ENCODE results near the gene EBF3.

The EBF3 gene

GRCh38 chr10:129963641-129964501, at the start of gene EBF3:
Gene EBF3 (minus strand): TSS chr10:129964274. CDS start chr10:129963768, 506 bp downstream.
- DNase-seq = peak; percentile 15

GRCh38 chr10:130013335-130014262, 49.5 kb upstream of the EBF3 start:
- DNase-seq = no peak

GRCh38 chr10:130012129-130012528, 48.1 kb upstream of the EBF3 start:
- DNase-seq = no peak

DNA sequence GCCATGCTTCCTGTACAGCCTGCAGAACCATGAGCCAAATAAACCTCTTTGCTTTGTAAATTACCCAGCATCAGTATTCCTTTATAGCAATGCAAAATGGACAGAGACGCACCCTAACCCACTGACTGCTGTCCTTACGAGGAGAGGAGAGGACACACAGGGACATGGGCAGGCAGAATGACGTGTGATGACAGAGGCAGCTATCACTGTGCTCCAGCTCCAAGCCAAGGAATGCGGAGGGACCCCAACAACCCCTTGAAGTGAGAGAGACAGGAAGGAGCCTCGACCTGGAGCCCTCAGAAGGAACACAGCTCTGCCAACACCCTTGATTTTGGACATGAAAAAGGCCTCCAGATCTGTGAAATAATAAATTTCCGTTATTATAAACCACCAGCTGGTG, 46.6 kb upstream of the EBF3 start:
- no peak for DNase-seq

- DNase-seq = no peak
Observed at GRCh38 chr10:130009228-130009627, 45.2 kb upstream of the EBF3 start.

- no peak for DNase-seq
Observed at GRCh38 chr10:130003787-130004613, 39.9 kb upstream of the EBF3 start.

DNA sequence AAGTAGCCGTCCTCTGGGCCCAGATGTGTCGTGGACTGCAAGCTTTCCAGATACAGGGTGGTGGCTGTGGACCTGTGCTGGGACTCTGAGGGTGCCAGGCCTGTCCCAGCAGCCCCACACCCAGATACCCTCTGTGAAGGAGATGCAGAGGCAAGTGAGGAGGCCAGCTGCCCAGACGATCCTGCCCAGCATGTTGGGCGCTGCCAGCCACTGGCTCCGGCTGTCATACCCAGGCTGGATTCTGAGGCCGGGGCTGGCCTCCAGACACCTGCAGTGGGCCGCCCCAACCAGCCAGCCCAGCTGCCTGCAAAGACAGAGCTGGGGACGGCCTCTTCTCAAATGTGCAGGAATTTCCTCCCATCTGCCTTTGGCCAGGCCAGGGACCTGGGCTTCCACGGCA, 39.1 kb upstream of the EBF3 start:
- DNase-seq = no peak

- no peak for DNase-seq
Observed at GRCh38 chr10:130002606-130003005, 38.5 kb upstream of the EBF3 start.

GRCh38 chr10:130000918-130001317, 36.8 kb upstream of the EBF3 start:
- no peak for DNase-seq

DNA sequence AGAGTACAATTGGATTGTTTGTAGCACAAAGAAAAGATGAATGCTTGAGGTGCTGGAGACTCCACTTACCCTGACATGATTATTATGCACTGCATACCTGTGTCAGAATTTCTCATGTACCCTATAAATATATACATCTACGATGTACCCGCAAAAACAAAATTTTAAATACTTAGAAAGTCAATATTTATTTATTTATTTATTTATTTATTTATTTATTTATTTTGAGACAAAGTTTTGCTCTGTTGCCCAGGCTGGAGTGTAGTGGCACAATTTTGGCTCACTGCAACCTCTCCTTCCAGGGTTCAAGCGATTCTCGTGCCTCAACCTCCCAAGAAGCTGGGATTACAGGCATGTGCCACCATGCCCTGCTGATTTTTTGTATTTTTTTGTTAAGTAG, 35.1 kb upstream of the EBF3 start:
- no peak for DNase-seq

- DNase-seq = no peak
Observed at GRCh38 chr10:129993621-129994020, 29.5 kb upstream of the EBF3 start.

GRCh38 chr10:129992356-129992755, 28.3 kb upstream of the EBF3 start:
- DNase-seq = no peak

GRCh38 chr10:129982825-129983224, 18.8 kb upstream of the EBF3 start:
- DNase-seq = no peak

DNA sequence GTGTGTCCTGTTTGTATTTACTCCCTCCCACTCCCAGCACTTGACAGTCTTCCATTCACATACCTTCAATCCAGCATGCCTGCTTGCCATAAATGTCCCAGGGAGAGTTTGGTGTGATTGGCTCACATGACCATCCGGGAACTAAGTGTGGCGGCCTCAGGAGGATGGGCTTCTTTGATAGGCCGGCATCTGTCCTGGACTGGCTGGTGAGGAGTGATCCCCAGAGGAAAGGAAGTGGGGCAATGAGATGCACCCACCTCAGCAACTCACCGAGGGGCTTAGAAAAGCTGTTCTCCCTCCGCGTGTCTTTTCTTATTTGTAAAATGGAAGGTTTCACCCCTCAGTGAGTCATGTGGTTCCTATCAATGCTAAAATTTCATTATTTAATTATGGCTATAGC, 14.9 kb upstream of the EBF3 start:
- DNase-seq = no peak

GRCh38 chr10:129978322-129978721, 14.2 kb upstream of the EBF3 start:
- no peak for DNase-seq

GRCh38 chr10:129977794-129978193, 13.7 kb upstream of the EBF3 start:
- no peak for DNase-seq

- DNase-seq = no peak
Observed at GRCh38 chr10:129973674-129974059, 9.6 kb upstream of the EBF3 start.

- DNase-seq = no peak
Observed at GRCh38 chr10:129972966-129973673, 9.0 kb upstream of the EBF3 start.

DNA sequence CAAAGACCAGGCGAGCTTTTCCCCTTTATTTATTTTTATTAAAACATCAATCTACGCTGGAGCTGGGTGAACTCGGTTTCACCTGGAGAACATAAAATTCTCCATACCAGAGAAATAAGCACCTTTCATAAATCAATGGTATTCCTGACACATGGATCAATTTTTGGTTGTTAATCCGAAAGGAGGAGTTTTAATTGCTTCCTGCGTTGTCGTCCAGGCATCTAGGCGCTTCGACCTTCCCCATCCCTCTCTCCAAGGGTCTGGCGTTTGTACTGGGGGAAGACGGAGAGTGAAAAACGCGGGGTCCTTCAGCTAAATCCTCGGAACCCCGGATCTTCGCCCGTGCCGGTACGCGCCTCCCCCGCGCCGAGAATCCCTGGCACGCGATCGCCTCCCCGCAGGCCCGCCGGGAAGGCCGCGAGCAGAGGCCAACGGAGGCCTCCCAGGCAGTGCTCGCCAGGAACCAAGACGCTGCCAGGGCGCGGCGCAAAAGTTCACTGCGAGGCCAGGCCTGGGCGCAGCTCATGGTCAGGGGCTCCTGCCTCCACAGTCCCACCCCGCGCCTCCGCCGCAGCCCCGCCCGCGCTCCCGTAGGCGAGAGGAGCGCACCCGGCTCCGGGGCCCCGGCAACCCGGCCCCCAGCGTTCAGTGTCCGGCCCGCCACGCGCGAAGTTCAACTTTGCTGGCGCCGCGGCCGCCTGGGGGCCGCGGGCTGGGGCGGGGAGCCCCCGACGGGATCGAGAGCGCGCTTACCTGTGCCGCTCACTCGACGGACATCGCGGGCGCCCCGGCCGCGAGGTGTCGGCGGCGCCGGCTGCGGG, 8.3 kb upstream of the EBF3 start:
- DNase-seq = no peak

DNA sequence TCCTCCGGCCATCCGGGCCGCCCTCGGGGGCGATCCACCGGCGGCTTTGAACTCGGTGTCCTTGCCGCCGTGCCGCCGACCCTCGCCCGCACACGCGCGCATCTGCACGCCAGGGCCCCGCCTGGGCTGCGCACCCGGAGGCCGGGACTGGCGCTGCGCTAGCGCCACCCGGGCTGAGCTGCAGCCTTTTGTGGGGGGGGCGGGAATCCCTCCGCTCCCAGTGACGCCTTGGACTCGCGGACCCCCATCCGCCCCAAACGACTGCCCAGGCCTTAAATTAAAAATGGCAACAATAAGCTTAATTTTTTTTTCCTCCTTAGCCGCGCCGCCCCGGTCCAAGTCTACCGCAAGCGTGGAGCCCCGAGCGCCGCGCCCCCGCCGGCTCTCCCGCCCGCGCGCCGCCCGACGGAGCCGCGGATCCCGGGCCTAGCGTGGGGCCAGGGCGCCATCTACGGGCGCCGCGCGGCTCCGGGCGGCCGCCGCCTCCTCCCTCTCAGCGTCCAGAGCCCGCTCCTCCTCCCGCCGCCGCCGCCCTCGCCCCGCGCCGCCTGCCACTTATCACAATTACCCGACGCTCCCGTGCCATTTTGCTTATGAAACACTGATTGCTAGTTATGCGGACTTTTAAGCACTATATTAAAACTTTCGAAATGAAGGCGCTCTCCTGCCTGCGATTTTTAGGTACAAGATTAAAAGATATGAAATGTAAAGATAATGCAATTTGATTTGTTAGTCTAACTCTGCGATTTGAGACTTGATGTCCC, 7.5 kb upstream of the EBF3 start:
- DNase-seq = no peak
